Type B pancreatic cell (in vitro differentiated cells): ENCODE data around the gene MARCHF11. TPM values are rescaled to one million over a fixed set of nuclear protein-coding genes. Genes with fewer than 3 reads are reported as not detected.

Source experiments
- DNase-seq: peaks from one replicate; pipeline ENCODE4 v3.0.0; 2021; ENCODE audit warnings: mixed read lengths; ENCODE audit not compliant: unreplicated experiment; ENCODE audit errors: extremely low spot score
- H3K27ac Mint-ChIP-seq: 2 replicates; pipeline ENCODE4 v1.8.0; 2021; ENCODE audit warnings: mild to moderate bottlenecking, mixed read lengths
- H3K27me3 Mint-ChIP-seq: 2 replicates; pipeline ENCODE4 v1.8.0; 2021; ENCODE audit warnings: mixed read lengths
- H3K36me3 Mint-ChIP-seq: 2 replicates; pipeline ENCODE4 v1.8.0; 2021; ENCODE audit warnings: mixed read lengths
- H3K4me1 Mint-ChIP-seq: one replicate; pipeline ENCODE4 v1.8.0; 2021; ENCODE audit warnings: mixed read lengths; ENCODE audit not compliant: unreplicated experiment
- H3K4me3 Mint-ChIP-seq: 2 replicates; pipeline ENCODE4 v1.8.0; 2021; ENCODE audit warnings: mild to moderate bottlenecking, mixed read lengths
- H3K9me3 Mint-ChIP-seq: 2 replicates; pipeline ENCODE4 v1.8.0; 2021; ENCODE audit warnings: mixed read lengths
- CTCF ChIP-seq: fragments of 200-600 bp; sonication (generic); conservative IDR thresholded peaks from 2 replicates; pipeline ENCODE4 v1.5.0; 2021; ENCODE audit warnings: antibody characterized with exemption, mild to moderate bottlenecking
- total RNA-seq: library from RNA; stranded (reverse); gene quantifications from 2 replicates; pipeline ENCODE4 v1.2.1, GENCODE V29; 2021; ENCODE audit warnings: low replicate concordance

The MARCHF11 gene
- total RNA-seq, 1 donor from 2014 or later, result 1.0 TPM

DNA sequence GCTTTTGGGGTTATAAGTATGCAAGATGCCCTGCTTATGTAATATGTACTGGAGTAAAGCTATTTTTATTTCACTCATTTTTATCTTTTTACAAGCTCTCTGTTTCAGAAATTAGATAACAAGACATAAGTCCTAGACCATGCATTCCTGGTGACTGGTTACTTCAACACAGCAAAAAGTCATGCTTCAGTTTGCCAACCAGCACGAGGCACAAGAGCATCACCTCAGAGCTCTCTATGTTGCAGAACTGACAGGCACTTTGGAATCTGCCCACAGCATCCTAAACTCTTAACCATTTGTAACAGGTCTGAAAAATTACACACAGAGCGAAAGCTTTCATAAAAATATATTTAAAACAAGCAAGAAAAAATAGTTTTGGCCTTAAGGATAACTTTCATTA is 112.8 kb downstream of the MARCHF11 start:
- no peaks in the 10 kb centered on the region for H3K4me1 Mint-ChIP-seq
- no peak for DNase-seq
- H3K27me3 Mint-ChIP-seq, result peaks cover 10% of the 10 kb centered on the region

DNA sequence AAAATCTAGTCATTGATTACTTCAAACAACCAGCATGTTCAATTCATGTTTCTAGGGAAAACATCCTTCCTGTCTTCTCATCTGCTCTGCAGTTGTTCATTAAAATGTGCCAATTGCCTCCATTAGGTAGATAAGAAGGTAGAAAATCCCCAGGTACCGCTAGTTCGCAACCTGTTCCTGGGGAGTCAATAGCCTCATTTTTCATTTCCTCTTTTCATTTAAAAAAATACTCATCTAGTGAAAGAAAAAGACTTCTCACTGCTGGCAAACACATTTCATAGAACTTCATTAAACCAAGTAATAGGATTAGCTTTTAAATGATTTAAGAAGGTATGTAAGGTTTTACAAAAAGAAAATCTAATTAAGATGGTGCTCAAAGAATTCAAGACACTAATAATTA is 113.3 kb downstream of the MARCHF11 start:
- no peak overlapping the region for H3K27ac Mint-ChIP-seq
- TF ChIP-seq CTCF, result no peak
- H3K4me3 Mint-ChIP-seq, result no peak overlapping the region
- no peaks in the 10 kb centered on the region for H3K9me3 Mint-ChIP-seq
- no peaks in the 10 kb centered on the region for H3K36me3 Mint-ChIP-seq
- no peak for DNase-seq
- peaks cover 15% of the 10 kb centered on the region for H3K27me3 Mint-ChIP-seq
- no peaks in the 10 kb centered on the region for H3K4me1 Mint-ChIP-seq

More for the DNA sequence above, 112.8 kb downstream of the MARCHF11 start:
- Mint-ChIP-seq H3K27ac (no peak overlapping the region), H3K4me3 (no peak overlapping the region), H3K9me3 (no peaks in the 10 kb centered on the region), H3K36me3 (no peaks in the 10 kb centered on the region)
- no peak for TF ChIP-seq CTCF

DNA sequence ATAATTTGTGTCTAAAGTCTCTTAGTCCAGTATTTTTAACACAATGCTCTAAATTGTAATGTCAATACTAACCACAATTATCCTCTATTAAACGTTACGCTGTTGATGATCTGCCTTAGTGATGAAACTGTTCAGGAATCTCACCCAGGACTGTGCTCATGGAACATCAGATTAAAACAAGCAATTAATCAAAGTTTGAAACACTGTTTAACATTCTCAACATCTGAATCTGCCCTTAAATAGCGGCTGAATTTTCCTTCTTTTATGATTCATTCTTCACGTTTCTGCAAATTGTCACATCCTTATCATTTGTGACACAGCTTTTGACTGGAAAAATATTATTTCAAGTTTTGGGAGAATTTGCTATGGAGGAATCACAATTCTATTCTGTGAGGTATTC is 113.8 kb downstream of the MARCHF11 start:
- Mint-ChIP-seq H3K4me3 (no peak overlapping the region), H3K4me1 (no peaks in the 10 kb centered on the region), H3K27ac (no peak overlapping the region), H3K27me3 (peaks cover 19% of the 10 kb centered on the region), H3K9me3 (no peaks in the 10 kb centered on the region), H3K36me3 (no peaks in the 10 kb centered on the region)
- no peak for TF ChIP-seq CTCF
- no peak for DNase-seq

DNA sequence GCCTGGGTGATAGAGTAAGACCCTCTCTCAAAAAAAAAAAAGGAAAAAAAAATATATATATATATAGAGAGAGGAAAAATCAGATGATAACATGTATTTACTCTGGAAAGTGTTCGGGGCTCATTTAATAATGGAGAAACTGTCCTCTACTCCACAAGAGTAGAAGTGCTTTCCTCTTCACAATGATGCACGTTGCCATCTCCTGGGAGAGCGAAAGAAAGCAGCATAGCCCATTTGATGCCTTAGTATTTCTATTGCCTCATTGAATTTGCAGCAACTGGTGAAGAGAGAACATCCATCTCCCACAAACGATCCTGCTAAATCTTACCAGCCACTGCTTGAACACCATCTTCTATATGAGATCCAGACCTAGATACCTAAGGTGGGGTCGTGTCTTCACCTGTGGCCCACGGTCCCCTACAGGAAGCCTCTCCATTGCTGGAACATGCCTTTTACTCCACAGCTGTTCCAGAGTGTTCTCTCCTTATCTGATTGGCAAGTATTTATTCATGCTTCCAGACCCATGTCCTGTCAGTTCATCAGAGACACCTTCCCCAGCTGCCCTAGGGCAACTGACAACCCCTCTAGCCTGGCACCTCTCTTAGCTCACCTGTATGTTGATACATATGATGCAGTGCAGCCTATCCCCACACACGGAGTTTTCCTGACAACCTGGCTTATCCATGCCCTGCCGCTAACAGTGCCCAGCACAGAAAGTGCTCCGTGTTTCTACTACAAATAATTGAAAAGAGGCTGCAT is 115.3 kb downstream of the MARCHF11 start:
- DNase-seq, result no peak
- H3K27me3 Mint-ChIP-seq, result peaks cover 27% of the 10 kb centered on the region
- H3K4me3 Mint-ChIP-seq, result no peak overlapping the region
- H3K9me3 Mint-ChIP-seq, result no peaks in the 10 kb centered on the region
- H3K36me3 Mint-ChIP-seq, result no peaks in the 10 kb centered on the region
- no peaks in the 10 kb centered on the region for H3K4me1 Mint-ChIP-seq
- no peak for TF ChIP-seq CTCF
- no peak overlapping the region for H3K27ac Mint-ChIP-seq

- H3K36me3 Mint-ChIP-seq, result no peaks in the 10 kb centered on the region
- H3K27ac Mint-ChIP-seq, result no peak overlapping the region
- H3K27me3 Mint-ChIP-seq, result peaks cover 32% of the 10 kb centered on the region
- TF ChIP-seq CTCF, result no peak
- no peak overlapping the region for H3K4me3 Mint-ChIP-seq
- H3K9me3 Mint-ChIP-seq, result no peaks in the 10 kb centered on the region
- DNase-seq, result no peak
- H3K4me1 Mint-ChIP-seq, result no peaks in the 10 kb centered on the region
Measured at GRCh38 chr5:16061163-16061562, 118.4 kb downstream of the MARCHF11 start.

- DNase-seq, result no peak
- TF ChIP-seq CTCF, result no peak
- H3K27me3 Mint-ChIP-seq, result peaks cover 31% of the 10 kb centered on the region
- H3K27ac Mint-ChIP-seq, result no peak overlapping the region
- no peak overlapping the region for H3K4me3 Mint-ChIP-seq
- no peaks in the 10 kb centered on the region for H3K4me1 Mint-ChIP-seq
- no peaks in the 10 kb centered on the region for H3K36me3 Mint-ChIP-seq
- no peaks in the 10 kb centered on the region for H3K9me3 Mint-ChIP-seq
Measured at GRCh38 chr5:16057277-16057676, 122.3 kb downstream of the MARCHF11 start.
